HS-5 (cell line): ENCODE data around the gene ARID1B.

Experiments used
- DNase-seq: peaks from one replicate; pipeline ENCODE4 v3.0.0-alpha.2; 2012; ENCODE audit warnings: low read depth

ARID1B gene

GRCh38 chr6:157159348-157159747 lies 382.2 kb downstream of the ARID1B start:
- DNase-seq = no peak

DNA sequence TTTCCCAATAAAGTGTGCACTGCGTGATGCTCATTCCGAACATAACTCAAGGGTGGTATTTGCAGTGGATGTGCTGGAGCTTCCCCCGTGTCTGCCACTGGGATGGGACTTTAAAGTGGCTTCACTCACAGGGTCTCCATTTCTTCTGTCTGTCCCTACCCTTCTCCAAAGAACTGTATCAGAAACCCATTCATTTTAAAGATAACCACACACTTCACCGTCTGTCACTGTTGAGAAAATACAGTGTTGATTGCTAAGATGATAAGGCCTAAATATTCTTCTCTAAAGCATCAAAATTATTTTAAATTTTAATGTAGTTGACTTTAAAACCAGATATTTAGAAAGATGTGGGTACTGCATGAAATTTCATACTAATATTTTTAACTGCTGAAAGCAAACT lies 384.7 kb downstream of the ARID1B start:
- DNase-seq = no peak

- no peak for DNase-seq
Observed at GRCh38 chr6:157162766-157163433, 385.7 kb downstream of the ARID1B start.

GRCh38 chr6:157163434-157164159 lies 386.4 kb downstream of the ARID1B start:
- DNase-seq = no peak

DNA sequence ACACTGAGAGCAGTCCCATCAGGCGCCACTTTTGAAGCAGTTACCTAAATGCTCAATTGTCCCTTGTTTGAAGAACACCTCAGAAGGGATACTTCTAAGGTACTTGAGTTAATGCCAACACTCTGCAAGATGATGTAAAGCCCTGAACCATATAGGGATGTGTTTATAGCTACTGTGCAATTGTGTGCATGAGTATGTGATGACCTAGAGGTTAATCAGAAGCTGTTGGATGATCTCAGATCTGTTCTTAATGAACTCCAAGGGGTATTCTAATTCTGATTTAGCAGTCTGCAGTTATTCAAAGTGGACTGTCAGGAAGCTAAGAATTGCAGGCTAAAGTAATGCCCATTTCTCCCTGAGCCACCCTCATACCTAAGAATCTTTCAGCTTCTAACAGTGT lies 387.8 kb downstream of the ARID1B start:
- DNase-seq = no peak

DNA sequence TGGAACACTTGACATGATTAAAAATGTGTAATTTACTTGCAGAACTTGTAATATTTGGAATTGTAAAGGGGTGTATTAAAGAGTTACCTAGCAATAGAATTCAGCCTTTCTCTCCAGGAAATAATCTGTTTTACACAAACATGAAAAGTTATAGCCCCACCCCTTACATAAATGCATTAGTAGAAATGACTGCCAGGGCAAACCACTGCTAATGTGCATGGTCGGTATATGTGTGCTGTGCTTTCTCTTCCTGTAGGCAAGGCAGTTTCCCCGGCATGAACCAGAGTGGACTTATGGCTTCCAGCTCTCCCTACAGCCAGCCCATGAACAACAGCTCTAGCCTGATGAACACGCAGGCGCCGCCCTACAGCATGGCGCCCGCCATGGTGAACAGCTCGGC lies 389.6 kb downstream of the ARID1B start:
- no peak for DNase-seq

GRCh38 chr6:157167837-157168236 lies 390.7 kb downstream of the ARID1B start:
- DNase-seq = no peak

GRCh38 chr6:157168471-157168870 lies 391.3 kb downstream of the ARID1B start:
- DNase-seq = no peak

DNA sequence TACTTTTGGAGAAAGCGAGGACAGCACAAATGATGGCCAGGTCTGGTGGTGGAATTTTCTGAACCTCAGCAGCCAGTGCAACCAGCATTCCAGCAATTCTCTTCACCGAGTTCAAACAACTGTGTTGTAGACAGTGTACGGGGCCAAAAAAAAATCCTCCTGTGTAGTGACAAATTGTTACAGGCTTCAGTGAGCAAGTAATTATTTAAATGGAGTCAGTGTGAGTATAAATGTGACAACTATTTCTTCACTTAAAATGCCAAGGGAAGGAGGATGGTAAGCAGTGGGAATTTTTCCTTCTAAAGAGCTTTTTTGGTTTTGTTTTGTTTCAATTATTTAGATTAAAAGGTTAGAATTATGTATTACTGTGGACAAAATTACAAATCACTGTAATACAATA lies 392.0 kb downstream of the ARID1B start:
- no peak for DNase-seq

GRCh38 chr6:157169656-157170055 lies 392.5 kb downstream of the ARID1B start:
- no peak for DNase-seq

GRCh38 chr6:157170535-157170934 lies 393.4 kb downstream of the ARID1B start:
- DNase-seq = no peak

DNA sequence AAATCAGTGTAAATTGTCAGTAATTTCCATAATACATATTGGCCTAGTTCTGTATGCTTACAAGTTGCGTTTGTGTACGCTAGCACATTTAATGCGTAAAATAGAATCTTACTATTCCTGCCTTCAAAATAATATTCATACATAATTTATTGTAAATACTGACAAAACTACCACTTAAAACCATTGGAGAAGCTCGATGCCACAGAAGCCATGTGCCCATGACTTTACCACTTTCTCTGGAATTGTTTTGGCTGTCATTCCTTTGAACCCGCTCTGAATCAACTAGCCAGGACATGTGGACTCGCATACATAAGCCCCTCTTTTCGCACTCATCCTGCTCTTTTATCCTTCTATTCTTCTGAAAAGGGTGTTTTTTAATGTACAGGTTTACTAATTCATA lies 394.6 kb downstream of the ARID1B start:
- DNase-seq = no peak

DNA sequence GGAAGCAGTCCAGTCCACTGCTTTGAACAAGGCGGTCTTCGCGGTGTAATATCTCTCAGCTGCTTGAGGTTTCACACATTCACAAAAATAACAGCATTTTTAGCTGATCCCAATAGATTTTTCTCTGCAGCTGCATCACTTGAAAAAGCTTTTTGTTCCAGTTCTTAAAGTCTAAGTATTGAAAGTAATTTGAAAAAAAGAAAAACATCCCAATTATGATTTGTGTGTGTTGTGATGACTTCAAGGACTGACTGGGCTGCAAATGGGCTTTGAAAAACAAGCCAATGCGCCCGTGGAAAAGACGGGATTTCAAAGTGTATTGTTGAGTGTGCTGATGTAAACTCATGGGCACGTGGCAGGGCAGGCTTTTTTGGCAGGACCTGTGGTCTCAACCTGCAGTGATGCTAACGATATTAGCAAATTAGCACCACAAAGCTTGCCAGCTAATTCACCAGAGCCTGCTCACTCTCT lies 395.1 kb downstream of the ARID1B start:
- DNase-seq = no peak

DNA sequence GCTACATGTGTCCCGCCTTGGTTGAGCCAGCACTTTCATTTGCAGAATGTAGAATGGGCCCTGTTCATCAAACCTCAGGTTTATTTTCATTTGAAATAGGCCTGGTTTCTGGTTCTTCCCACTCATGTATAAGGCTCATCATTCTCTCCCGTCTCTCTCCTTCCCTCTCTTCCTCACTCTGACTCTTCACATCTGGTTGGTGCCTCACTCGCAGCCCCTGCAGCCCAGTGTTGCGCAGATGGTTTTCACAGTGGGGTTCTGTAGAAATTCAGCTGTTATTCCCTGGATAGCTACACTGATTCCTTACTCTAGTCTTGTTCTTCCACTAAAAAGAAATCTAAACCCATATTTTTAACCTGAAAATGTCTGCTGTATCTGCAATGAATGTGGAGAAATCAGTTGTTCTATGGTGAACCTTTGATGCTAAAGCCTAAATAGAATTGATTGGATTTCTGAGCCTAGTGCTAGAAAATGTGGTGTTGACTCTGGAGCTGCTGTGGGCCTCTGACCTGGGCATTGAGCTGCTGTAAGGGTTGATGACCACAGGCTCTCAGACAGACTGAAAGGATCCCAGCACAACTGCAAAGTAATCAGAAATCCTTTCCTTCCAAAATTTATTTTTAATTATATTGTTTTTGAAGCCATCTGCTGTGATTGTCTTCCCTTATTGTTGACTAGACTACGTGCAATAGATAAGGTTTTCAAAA lies 395.8 kb downstream of the ARID1B start:
- DNase-seq = no peak

DNA sequence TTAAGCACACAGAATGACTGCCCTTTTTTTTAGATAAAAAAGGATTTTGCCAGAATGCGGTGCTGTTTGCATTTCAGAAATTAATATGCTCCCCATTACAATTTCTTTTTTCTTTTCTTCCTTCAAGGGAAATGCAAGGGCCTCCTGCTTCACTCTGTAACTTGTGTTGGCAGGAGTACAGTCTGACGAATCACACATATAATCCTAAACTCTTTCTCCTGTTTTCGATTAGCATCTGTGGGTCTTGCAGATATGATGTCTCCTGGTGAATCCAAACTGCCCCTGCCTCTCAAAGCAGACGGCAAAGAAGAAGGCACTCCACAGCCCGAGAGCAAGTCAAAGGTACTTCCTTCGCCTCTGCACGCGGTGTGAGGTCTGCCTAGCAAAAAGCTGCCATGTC lies 396.6 kb downstream of the ARID1B start:
- no peak for DNase-seq

DNA sequence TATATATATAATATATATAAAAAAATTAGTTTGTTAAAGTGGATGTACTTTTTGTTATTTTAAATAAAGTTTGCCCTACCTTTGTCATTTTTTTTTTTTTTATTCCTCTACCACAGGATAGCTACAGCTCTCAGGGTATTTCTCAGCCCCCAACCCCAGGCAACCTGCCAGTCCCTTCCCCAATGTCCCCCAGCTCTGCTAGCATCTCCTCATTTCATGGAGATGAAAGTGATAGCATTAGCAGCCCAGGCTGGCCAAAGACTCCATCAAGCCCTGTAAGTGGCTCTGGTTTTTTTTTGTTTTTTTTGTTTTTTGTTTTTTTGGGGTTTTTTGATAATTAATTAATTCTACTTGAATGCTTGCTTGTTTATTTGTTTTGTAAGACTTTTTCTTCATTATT lies 397.6 kb downstream of the ARID1B start:
- no peak for DNase-seq

- DNase-seq = no peak
Observed at GRCh38 chr6:157177731-157178336, 400.7 kb downstream of the ARID1B start.

GRCh38 chr6:157181649-157182048 lies 404.5 kb downstream of the ARID1B start:
- no peak for DNase-seq

GRCh38 chr6:157182503-157183264 lies 405.5 kb downstream of the ARID1B start:
- DNase-seq = no peak

DNA sequence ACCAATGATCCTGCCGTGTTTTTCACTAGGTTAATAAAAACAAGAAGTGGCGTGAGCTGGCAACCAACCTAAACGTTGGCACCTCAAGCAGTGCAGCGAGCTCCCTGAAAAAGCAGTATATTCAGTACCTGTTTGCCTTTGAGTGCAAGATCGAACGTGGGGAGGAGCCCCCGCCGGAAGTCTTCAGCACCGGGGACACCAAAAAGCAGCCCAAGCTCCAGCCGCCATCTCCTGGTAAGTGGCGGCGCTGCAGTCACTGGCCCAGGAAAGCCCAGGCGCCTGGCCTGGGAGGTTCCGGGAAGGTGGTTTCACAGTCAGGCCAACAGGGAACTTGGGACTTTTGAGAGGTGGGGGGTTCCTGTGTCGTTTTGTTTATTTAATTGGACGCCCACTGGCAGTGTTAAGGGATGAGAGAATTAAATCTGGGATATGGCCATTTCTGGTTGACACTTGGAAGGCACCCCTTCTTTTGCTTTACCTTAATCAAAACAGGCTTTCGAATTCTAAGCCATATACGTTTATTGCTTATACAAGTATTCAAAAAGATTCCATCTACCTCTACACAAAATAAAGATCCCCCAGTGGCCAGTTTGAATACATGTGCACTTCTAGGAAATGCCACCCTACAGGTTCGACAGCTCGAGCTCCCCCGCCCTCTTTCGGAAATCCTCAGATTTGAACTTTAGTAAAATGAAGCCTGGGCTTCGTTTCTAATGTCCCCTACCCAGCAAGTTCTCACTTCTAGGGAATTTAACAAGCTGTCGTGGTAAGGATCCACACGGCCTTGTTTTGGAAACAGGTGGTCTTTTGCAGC lies 407.2 kb downstream of the ARID1B start:
- no peak for DNase-seq

GRCh38 chr6:157185171-157185570 lies 408.0 kb downstream of the ARID1B start:
- no peak for DNase-seq
